NCI-H128 (cell line): Measurements from ENCODE around the gene CARD11.
"Not testable (repeated sequence)": the region's sequence is repeated elsewhere in the genome, so short reads cannot be mapped to it uniquely, and the experiment has no call there.

Experiments
- DNase-seq: peaks from one replicate; lab custom pipeline; 2025; ENCODE audit not compliant: unreplicated experiment; lab: John Stamatoyannopoulos, UW

CARD11 gene

DNA sequence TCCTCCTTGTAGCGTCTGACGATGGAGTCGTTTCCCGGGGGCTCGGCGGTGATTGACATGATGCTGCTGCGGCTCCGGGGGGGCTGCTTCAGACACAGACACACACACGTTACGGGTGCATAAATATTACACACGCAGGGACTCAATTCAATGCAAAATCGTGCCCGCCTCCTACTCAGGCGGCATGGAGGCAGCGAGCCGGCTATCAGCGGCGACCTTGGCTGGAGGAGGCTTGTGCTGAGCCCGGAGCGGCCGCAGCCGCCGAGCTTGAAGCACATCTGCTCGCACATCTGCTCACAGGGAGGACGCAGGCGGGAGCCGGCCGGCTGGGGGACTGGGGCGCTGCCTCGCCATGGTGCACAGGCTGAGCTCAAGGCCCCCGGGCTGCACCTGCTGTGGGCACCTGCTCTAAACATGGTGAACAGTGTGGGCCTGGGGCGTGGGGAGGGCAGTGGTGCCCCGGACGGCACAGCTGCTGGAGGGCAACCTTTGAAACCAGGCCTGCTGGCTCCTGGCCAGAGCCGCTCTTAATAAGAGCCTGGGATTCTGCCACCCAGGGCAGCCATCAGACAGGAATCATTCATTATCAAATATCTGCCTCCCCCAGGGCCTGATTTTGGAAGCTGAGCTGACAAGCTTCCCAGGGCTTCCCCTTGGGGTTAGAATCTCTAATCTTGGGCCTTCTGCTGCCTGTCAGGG, 114.9 kb downstream of the CARD11 start:
- DNase-seq = peak; percentile 16

DNA sequence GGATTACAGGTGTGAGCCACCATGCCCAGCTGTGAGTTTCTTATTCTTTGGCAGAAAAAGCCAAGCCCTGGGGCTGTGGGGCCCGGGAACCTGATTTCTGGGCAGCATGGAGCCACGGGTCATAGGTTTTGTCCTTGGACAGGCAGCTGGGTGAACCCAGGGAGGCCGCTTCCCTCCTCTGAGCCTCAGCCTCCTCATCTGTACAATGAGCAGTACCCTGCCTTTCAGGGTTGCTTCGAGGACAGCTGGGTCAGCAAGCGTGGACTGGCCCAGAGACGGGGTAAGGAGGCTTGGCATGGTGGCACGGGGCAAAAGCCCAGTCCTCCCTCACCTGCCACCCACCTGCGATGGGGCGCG, 115.4 kb downstream of the CARD11 start:
- no peak for DNase-seq

DNA sequence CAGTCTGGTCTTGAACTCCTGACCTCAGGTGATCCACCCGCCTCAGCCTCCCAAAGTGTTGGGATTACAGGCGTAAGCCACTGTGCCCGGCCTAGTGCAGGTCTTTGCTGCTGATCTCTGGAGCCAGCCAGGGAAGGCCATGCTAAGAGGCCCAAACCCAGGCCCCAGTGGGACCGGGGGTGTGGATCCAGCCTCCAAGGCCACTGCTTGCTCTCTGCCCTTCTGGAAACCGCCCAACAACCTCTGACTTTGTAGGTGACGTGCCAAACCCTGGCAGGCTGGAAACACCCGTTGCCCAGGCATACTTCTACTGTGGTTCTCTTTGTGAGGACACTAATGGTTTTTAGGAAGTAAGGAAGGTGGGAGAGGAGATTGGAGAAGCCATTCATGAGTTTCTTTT, 116.1 kb downstream of the CARD11 start:
- DNase-seq = no peak

DNA sequence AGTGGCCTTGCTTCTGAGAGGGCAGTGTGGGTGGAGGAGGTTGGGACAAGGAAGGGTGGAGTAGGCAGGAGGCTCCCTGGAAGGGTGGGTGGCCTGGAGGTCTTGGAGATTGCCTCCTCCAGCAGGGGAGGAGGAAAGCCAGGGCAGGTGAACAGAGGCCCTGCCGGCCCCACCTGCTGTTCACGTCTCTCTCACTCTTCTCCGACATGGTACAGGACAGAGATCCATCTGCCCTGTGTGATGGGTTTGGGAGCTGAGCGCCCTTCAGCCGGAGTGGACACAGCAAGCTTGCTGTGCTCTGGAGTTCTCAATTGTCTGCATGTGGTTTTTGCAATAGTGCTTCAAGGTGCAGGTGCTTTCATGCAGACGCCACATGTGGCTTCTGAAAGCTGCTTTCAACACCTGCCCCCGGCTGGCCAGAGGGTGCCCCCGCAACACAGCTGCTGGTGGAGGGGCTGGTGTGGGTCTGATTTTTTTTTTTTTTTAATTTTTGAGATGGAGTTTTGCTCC, 116.7 kb downstream of the CARD11 start:
- DNase-seq = no peak

DNA sequence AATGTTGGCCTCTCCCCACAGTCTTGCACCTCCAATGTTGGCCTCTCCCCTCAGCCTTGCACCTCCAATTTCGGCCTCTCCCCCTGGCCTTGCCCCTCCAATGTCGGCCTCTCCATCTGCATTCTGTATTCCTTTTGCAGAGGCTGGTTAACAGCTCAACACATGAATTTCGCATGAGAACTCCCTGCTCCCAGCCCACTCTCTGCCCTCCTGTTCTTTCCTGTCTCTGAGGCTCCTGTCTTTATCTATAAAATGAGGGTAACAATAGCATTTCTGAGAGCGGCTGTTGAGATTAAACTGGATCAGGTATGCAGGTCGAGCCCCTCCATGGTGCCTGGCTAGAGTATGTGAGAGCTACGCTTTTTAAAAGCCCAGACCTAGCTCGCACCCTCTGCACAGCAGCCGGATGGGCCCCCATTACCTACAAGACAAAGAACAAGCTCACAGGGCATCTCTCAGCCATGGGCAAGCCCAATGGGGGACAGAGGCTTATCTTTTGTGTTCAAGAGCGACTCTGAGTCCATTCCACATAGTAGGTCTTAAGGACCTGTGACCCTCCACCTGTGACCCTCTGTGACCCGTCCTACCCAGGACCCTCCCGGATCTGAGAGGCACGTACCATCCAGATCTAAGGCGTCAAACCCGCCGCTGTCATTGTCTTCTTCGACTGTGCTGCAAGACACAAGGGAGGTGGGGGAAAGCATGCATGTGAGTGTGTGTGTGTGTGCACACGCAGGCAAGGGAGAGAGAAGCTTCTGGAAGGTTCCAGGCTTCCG, 117.4 kb downstream of the CARD11 start:
- no peak for DNase-seq

DNA sequence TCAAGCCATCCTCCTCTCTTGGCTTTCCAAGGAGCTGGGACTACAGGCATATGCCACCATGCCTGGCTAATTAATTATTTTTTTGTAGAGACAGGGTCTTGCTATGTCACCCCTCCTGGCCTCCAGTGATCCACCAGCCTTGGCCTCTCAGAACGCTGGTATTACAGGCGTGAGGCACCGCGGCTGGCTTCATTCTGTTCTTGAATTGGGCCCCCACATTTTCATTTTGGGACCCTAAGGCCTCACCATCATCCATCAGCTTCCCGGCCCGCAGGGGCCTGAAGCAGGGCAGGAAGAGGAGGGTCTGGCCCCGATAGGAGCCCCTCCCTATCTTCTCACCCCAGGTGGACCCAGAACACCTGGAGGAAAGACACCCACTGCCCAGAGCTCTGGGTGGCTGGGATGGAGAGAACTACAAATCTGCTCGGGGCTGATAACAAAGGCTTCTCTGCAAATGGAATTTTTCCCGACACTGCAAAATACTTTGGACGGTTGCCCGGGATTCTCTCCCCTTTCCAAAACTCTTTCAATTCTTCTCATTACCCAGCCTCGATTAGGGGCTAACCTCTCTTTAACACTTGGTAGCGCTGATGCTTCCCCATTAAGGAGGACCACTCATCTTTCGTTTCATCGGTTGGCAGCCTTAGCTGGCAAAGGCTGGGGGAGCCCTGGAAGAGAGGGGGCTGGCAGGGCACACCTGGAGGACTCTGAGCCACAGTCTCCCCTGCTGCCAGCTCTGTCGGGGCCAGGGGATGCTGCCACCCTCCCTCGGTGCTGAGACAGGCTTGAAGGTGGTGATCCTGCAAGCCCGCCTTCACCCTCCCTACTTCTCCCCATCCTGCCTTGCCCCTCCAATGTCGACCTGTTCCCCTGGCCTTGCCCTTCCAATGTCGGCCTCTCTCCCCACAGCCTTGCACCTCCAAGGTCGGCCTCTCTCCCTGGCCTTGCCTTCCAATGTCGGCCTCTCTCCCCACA, 118.5 kb downstream of the CARD11 start:
- DNase-seq = peak; percentile 25

DNA sequence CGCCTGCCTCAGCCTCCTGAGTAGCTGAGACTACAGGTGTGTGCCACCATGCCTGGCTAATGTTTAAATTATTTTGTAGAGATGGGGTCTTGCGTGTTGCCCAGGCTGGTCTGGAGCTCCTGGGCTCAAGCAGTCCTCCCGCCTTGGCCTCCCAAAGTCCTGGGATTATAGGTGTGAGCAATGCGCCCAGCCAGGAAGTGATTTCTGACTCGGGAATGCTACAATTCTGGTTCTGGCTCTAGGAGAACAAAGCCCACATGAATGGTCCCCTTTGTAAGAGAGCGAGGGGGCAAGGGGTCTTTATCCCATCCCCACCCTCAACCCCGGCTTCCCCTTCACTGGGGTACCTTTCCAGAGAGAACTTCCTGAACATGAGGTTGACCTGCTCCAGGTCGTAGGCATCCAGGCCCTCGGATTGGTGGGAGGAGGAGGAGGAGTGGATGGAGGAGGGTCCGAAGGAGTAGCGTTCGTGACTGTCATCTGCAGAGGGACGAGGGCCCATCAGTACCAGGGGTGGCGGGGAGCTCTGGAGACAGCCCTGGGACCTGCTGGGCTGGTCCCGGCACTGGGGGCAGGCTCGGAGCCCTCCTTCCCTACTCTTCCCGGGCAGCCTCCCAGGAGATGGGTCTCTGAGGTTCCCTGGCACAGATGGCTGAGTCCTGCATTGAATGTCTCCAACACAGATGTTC, 119.6 kb downstream of the CARD11 start:
- no peak for DNase-seq

DNA sequence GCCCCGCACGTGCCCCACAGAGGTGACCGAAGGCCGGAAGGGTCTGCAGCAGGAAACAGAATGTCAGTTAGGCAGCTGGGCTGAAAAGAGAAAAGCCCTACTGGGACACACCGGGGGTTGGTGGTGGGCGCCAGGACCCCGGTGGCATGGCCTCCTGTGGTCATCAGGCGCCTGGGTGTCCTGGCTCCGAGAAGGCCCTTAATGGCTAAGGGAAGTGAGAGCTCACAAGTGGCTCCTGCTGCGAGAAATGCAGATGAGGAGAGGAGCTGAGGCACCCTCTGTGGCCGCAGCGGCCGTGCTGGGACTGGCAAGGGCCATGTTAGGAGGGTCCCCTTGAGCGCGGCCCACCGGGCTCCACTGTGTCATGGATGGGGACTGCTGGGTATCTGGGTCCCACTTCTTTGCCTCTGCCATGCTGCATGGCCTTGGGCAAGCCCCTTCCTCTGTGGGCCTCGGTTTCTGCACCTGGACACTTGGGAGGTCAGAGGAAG, 120.3 kb downstream of the CARD11 start:
- no peak for DNase-seq

DNA sequence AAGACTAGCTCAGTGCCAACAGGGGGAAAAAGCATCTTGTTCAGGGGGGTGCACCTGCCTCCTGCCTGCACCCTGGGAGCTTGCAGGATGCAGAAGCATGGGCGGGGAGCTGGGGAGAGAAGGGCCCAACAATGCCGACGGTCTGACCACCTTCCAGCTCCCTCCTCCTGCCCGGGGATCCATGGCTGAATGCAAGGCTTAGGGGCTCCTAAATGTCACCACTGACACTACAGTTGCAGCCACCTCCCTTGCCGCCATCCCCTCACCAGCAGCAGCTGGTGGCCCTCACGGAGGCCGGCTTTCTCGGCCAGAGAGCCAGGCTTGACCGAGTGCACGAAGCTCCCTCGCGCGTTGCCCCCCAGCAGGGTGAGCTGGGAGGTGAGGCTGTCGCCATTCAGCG, 120.8 kb downstream of the CARD11 start:
- DNase-seq = no peak

DNA sequence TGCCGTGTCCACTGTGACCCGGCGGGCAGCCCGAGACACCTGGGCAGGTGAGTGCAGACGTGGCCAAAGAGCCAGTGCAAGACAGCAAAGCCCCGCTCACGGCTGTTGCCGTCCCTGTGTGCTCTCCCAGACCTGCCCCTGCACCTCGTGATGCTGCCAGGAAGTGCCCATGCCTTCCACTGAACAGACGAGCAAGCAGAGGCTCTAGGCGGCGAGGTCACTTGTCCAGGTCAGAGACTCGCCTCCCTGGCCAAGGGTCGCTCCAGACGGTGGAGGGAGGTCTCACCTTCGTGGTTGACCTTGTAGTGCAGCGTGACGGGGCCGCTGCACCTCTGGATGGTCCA, 121.3 kb downstream of the CARD11 start:
- DNase-seq = no peak

DNA sequence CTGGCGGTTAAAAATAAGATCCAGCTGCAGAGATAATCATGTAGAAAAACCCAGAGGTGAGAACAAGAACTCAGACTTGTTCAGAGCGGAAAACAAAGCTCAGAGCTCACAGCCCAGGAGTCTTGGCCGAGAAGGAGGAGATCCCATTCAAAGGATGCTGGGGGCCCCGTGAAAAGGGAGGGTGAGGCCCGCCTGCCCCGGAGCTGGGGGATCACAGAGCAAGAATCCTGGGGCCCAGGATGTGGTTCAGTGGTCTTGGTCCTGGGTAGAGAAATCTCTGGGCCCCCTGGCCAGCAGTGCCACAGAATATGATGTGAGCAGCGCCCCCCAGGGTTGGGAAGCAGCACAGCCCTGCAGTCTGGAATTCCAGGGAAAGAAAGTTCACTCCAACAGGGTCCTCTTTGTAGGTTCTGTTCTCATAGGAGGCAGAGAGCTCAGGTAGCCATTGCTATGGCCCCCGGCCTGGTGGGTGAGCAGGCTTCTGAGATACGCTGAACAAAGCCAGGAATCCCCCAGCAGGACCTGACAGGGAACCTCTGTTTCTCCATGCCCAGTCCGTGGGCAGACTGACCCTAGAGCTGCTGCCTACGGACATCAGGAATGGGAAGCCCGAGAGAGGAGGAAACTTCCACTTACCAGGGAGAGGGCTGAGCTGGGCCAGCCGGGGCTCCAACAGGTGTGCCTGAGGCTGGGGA, 121.9 kb downstream of the CARD11 start:
- no peak for DNase-seq

DNA sequence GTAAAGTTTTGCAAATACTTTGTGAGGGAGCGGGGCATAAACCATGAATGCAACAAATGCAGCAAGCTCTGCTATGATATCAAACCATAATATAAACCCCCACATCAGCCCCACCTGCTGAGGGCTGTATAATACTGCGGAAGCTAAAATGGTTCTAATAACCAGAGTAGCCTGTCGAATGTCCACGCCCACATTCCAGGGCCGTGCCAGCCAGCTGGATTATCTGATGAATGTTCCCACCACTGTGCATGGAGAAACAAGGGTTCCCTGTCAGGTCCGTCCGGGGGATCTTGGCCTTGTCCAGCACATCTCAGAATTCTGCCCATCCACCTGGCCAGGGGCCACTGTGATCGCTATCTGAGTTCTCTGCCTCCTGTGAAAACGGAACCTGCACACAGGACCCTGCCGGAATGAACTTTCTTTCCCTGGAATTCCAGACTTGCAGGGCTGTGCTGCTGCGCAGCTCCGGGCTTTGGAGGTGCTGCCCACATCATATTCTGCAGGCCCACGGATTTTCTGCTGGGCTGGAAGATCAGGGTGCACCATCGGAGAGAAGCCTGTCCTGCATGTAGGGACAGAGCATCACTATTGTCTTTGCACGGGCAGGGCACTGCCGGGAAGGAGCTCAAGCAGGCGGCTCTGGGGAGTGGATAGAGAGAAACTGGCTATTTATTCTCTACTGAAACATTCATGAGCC, 122.6 kb downstream of the CARD11 start:
- no peak for DNase-seq

DNA sequence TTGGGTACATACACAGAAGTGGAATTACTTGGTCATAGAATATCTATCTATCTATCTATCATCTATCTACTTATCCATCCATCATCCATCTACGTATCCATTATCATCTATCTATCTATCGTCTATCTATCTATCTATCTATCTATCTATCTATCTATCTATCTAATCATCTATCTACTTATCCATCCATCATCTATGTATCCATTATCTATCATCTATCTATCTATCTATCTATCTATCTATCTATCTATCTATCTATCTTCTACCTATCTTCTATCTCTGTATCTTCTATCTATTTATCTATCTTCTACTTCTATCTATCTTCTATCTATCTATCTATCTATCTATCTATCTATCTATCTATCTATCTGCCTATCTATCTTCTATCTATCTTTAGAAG, 123.2 kb downstream of the CARD11 start:
- not testable (repeated sequence) for DNase-seq

DNA sequence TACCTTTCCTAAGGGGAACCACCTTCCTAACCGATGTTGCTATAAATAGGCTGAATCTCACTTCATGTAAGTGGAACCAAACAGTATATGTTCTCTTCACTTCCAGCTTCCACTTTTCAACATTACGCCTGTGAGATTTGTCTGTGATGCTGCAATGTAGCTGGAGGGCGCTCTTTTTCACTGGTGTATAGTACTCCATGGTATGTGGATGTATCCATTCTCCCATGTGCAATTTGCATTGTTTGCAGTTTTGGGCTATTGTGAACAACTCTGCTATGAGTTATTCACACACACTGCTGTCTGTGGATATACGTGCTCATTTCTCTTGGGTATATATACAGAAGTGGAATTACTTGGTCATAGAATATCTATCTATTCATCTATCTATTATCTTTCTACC, 123.6 kb downstream of the CARD11 start:
- DNase-seq = no peak

DNA sequence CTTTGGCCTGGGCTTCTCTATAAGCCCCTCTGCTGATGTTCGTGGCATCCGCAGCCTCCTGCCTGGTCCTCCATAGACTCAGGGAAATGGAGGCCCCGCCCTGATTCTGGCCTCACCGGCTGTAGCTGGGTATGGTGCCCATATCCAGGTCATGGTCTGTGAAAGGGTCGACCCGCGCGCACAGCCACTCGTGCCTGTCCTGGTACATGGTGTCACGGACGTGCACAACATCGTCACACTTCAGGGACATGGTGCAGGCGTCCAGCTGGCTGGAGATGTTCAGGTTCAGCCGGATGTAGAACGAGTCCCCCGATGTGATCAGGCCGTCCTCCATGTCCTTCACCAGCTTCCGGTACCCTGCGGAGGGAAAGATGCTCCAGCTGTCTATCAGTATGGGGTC, 124.4 kb downstream of the CARD11 start:
- DNase-seq = no peak

DNA sequence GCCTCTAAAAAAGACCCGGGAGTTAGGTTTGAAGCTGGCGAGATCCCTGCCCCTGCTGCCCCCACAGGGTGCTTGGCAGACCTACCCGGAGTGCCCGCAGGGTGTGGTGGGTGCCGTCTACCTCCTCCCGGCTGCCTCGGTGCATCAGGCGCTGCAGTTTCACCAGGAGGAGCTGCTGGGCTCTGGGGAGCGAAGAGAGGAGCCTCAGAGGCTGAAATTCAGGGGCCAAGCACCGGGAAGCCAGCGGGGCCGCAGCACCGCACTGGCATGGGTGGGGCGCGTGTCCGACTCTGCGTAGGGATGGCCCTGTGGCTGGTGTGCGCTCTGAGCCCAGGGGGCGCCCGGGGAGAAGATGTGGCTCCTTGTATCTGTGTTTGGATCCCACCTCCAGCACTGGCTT, 125.3 kb downstream of the CARD11 start:
- DNase-seq = no peak

DNA sequence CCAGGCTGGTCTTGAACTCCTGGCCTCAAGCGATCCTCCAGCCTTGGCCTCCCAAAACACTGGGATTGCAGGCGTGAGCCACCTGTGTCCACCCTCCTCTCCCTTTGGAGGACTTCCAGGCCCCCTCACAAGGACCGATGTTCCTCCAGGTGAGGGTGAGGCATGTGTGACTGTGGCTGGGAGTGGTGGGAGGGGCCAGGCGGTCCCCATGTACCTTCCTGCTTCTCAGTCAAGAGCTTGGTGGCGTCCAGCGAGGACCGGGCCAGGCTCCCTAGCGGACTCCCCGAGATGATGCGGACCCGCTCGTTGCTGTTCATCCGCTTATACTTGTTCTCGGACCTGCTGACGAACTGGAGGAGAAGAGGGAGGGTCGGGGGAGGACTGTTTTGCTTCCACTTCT, 128.6 kb downstream of the CARD11 start:
- no peak for DNase-seq

DNA sequence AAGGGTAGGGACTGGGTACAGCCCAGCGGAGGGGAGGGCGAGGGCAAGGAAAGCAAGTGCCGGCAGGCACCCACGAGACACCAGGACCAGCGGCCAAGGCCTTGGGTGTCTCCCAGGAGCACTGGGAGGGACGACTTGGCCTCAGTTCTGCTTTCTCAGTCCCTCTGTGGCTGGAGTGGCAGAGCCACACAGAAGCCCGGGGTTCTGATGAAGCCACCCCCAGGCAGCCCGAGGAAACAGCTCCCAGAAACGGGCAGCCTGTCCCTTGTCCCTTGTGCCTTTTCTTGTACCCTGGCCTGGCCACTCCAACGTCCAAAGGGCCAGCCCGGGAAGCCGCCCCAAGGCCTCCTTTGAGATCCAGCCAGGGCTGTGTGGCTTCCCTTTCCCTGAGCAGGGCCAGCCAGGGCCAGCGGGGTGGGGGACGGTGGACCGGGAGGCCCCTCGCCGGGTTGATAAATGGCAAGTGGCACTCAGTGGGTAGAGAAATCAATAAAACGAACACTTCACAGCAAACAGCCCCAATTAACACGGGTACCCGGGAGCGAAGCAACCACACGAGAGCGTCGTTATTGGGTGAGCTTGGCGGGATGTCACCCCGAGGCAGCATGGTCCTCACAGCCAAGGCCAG, 129.8 kb downstream of the CARD11 start:
- DNase-seq = peak; percentile 50
